GM18505 (cell line): ENCODE data around the gene CD69.

Source experiments
- ATAC-seq: cut with Tn5 transposase; IDR thresholded peaks from one replicate; pipeline ENCODE4 v1.9.1; 2021; ENCODE audit not compliant: unreplicated experiment
- POLR2A ChIP-seq: IDR thresholded peaks from 4 replicates; pipeline ENCODE4 v1.6.1; 2011; ENCODE audit warnings: borderline replicate concordance; ENCODE audit not compliant: insufficient read depth, insufficient read length; ENCODE audit errors: extremely low read depth

Gene CD69

DNA sequence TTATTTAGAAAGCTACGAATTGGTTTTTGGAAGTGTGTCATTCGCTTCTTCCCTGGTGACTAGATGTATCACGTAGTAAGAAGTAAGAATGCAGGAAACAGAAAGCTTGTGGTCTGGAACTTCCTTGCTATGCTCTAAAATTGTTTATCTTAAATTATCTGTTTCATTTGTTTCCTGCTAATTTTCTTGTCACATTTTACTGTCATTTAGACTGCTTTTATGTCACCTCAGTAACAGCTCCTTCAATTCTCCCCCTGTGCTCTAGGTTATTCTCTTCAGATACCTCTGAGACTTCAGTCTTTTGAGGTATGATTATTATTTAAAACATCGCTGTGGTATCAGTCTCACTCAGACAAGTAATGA, 699 bp upstream of the CD69 start:
- ATAC-seq: no peak
- TF ChIP-seq POLR2A: no peak

DNA sequence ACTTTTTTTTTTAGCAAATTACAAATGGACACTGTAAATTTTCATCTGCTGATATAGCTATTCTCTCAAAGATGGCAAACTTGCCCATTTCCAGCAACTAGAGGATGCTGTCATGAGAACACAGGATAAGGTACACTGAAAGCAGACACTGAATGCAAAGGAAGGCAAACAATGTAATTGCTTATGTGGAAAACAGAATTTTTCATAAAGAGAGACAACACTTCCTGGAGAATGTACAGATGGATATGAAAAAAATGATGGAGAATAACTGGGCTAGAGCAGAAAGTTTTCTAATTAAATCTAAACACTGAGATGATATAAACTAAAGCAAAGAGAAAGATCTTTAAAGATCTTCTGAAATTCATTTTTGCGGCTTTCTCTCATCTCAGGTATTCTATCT, 581 bp downstream of the CD69 start:
- ATAC-seq: no peak
- TF ChIP-seq POLR2A: no peak

DNA sequence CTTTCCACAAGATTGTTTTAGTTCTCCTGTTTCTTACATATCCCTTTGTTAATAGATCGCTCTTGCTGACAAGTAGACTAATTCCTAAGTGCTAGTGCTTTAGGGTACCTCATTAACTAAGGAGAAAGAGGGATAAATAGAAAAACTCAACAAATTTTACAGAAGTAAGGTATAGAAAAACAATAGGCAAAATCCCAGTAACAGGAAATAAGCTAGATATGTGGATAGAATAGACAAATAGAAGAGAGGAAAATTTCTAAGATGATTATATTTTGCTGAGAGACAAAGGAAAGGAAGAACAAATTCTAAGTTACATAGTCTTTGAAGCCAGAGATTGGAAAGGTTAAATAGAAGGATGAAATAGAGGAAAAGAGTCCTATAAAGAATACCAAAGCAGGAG, 1.0 kb downstream of the CD69 start:
- TF ChIP-seq POLR2A: no peak

DNA sequence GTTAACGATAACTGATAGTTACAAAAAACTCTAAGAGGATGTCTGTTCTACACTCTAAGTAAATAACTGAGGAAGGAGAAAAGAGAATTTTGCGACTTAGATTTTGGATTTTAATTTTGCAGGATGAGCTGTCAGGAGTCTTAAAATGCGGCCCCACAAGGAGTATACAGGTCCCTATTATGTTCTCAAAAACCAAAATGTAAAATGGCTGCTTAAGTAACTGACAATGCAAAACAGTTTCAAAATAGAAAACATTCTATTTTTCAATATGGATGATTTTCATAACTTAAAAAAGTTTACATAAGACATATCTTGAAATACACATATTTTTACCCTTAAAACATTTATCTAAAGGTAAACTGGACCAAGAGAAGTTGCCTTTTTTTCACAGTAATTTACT, 2.6 kb downstream of the CD69 start:
- TF ChIP-seq POLR2A: no peak
- ATAC-seq: no peak

More for the DNA sequence above, 1.0 kb downstream of the CD69 start:
- no peak for ATAC-seq

DNA sequence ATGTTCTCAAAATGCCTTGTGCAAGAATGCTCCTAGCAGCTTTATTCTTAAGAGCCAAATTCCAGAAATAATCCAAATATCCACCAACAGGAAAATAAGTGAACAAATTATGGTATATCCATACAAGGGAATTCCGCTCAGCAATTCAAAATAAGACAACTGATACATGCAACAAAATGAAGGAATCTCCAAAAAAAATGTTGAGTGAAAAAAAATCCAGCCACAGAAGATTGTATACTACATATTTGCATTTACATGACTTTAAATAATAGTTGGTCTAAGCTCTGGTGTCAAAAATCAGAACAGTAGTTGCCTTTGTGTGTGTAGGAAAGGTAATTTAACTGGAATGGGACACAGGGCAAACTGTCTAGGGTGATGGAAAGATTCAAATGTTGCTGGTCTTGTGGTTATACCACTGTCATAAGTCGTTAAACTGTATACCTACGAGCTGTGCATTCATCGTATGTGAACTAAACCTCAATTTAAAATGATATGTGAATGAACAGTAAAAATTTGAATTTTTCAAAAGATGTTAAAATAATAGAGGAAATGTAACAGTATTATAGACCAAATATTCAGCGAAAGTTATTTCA, 3.2 kb downstream of the CD69 start:
- TF ChIP-seq POLR2A: peak; percentile 32
- no peak for ATAC-seq

DNA sequence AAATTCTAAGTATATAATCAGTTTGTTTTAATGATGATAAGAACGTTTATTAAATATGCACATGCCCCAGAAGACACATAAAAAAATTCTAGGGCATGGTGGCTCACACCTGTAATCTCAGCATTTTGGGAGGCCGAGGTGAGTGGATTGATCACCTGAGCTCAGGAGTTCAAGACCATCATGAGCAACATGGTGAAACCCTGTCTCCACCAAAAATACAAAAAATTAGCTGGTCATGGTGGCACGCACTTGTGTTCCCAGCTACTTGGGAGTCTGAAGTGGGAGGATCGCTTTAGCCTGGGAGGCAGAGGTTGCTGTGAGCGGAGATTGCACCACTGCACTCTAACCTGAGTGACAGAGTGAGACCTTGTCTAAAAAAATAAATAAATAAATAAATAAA, 4.0 kb downstream of the CD69 start:
- ATAC-seq: no peak
- TF ChIP-seq POLR2A: no peak

DNA sequence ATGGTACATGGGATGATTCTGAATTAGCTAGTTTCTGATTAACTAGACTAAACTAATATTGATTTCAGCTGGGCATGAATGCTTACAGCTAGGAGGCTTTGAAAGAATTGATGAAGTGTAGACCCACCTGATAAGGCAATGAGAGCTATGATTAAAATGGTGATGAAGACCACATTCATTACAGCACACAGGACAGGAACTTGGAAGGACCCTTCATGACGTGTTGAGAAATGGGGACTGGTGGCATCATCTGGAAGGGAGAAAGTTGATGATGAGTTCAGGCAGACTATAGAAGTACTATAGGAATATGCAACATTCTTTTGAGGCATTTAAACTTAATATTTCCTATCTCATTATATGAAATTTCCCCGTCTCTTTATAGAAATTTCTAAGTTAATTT, 4.5 kb downstream of the CD69 start:
- TF ChIP-seq POLR2A: no peak
- no peak for ATAC-seq

DNA sequence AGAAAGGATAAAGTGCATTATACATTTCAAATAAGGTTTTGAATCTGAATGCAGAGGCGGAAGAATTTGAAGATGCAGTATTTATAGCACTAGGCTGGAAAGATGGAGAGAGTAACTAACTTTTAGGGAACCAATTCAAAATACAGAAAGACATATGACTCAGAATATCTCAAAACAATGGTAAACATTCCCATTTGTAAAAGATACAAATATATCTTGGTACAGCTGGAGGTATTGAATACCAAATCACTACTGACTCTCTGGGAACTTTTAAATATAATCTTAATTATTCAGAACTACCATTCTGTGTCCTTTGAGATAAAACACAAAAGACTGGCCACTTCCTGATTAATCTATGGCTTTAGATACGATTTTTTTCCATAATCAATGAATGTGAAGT, 5.1 kb downstream of the CD69 start:
- no peak for TF ChIP-seq POLR2A
- no peak for ATAC-seq

DNA sequence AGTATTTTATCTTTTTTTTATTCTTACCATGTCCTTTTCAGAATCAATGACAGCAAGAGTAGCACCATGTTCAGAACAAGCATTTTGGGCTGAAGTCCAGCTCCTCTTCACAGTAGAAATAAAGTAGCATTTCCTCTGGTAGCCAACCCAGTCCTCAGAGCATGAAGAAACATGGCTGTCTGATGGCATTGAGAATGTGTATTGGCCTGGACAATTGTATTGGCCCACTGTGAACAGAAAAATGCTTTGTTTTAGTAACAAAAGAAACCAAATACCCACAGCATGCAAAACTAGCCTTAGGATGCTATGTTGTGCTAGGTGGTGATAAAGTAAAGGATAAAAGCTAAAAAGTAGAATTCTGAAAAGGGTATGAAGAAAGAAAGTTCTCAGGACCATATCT, 5.7 kb downstream of the CD69 start:
- no peak for ATAC-seq
- no peak for TF ChIP-seq POLR2A

DNA sequence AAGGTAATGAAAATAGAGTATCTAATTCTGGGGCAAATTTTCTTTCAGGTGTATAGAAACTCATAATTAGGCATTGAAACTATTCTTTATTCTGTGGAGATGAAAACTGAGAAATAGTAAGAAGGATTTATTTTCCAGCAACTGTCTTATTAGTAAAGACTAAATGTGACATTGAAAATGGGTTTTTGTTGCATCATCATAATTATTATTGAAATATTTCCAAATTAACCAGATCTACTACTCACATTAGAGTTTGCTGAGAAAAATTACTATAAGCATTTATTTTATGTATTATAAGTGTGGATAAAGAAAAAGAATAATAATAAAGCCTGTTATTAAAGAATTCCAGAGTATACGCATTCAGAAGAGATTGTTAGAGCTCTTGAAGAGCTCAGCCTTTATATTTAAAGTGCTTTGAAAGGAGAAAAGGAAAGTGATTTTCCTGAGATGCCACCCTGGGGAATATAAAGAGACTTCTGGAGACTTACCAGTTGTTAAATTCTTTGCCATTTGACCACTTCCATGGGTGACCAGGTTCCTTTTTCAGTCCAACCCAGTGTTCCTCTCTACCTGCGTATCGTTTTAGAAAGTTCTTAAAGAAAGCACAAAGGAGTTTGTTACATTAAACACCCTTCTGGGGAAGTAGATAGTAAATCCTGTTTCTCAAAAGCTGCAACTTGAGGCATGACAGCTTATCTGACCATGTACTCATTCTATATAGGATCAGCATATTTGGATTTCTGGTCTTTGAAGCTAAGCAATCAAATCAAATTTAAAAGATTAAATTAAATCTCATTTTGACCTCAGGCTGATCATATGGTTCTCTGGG, 6.4 kb downstream of the CD69 start:
- no peak for ATAC-seq
- no peak for TF ChIP-seq POLR2A

DNA sequence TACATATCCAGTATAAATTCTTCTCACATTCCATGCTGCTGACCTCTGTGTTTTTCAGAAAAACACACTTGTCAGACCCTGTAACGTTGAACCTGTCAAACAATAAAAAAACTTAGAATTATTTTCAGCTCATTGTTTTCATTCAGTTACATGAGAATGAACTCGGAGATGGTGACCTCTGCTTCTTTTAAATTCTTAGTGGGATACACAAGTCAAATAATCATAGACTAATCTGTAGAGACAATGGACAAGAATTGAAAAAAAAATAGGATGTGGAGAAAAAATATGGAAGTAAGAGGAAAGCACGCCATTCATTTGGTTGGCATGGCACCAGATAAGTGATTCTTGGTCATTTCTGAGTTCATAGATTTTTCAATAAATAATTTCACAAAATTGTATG, 7.2 kb downstream of the CD69 start:
- TF ChIP-seq POLR2A: no peak
- ATAC-seq: no peak

DNA sequence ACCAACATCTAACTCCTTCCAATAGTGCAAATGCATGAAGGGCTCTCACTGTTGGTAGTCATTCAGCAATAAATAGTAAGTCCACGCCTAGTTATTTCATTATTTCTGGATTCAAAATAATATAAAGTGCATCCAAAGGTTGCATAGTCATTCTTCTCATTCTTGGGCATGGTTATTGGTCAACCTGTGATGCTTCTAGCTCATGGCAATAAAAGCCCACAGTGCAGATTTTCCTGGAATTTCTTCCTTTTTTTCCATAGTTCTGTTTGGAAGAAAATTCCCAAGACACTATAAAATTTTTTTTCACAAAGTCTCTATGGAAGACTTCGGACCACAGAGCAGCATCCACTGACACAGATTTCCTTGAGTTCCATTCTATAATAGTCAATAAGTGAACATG, 7.6 kb downstream of the CD69 start:
- no peak for TF ChIP-seq POLR2A
- no peak for ATAC-seq

DNA sequence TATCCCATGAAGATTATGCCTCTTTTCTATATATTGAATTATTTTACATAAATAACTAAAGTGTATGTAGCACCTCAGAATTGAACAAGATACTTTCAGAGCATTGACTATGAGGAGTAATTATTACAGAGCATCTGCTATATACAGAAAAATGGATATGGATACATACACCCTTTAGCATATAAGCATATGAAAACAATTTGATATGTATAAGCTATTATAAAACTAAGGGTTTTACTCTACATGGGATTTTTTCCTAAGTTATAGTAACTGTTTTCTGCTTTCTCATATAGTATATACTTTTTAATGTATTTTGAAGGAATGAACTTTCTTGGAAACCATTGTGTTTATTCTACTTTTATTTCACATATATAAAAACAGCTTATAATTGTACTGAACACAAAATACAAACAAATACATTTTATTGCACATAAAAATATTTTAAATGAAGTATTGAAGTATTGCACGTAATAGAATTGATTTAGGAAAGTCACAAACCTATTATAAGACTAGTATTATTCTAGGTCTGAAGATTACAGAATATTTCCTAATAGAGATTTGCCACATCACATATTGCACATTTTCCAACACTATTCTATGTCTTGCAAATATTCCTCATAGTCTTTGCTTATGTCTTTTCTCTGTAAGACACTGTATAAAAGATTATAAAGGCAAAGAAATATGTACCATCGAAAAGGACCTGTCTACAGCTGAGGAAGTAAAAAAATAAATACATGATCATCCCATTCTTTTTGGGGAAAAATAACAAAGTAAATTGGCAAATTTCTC, 8.4 kb downstream of the CD69 start:
- TF ChIP-seq POLR2A: no peak
- ATAC-seq: no peak
